HG03064 (cell line): ENCODE data around the gene FBXO42.
"Not testable (repeated sequence)": the region's sequence is repeated elsewhere in the genome, so short reads cannot be mapped to it uniquely, and the experiment has no call there.

Source experiments
- ATAC-seq: cut with Tn5 transposase; IDR thresholded peaks from one replicate; pipeline ENCODE4 v1.9.1; 2021; ENCODE audit warnings: low read depth; ENCODE audit not compliant: unreplicated experiment

FBXO42 gene

DNA sequence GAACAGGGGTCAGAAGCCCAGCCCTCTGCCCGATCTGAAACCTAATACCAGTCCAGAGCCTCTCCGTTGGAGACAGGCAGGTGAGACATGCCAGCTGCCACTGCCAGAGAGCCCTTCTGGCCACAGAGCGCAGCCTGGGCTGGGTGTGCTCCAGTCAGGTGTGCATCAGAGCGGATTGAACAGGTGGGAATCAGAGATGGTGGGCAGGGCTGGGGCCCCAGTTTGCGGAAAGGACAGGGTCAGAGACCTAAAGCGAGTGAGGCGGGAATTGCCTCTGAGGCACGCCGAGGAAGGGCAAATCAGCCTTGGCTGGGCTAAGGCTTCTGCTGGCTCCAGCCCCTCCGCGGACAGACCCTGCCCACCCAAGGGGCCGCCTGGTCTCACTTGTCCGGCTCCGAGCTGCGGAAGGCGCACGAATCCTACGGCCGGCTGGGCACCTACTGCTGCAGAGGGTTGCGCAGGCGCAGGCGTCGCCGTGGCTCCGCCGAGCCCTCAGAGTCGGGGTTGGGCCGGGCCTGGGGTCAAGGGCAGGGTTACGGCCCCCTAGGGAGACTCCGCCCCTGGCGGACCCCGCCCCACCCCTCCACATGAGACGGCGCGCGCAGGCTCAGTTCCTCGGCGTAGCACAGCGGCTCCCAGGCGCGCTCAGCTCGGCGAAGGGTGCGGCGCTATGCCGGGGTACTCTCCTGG is 125.6 kb downstream of the FBXO42 start:
- no peak for ATAC-seq

DNA sequence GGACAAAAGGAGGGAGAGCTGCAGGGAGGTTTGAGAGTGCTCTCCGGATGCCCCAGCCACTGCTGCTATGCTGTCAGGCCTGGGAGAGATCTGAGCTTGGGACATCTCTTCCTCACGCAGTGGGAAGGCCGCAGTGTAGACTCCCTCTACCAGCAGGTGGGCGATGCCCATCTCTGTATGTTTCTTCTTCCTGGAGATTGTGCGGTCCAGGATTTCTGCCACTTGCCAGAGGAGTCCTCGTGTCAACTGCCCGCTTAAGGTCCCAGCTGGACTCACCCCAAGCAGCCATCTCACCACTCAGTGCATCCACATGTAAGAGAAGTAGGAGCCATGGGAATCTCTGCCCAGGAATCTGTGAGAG is 126.2 kb downstream of the FBXO42 start:
- no peak for ATAC-seq

DNA sequence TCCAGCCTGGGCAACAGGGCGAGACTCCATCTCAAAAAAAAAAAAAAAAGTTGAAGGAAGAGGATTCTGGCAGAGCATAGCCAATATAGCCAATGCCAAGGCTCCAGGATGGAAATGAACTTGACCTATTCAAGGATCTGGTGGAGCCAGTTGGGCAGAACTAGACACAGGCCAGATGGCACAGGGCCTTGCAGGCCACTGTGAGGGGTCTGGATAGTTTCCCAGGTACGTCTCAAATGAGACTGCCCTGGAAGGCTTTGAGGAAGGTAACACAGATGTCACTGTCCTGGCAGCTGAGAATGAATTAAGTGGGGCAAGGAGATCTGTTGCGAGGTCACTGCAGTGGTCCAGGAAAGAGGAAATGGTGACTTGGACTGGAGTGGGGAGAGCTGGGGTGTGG is 127.8 kb downstream of the FBXO42 start:
- ATAC-seq, result no peak

- not testable (repeated sequence) for ATAC-seq
Measured at GRCh38 chr1:16222716-16223115, 129.6 kb downstream of the FBXO42 start.

DNA sequence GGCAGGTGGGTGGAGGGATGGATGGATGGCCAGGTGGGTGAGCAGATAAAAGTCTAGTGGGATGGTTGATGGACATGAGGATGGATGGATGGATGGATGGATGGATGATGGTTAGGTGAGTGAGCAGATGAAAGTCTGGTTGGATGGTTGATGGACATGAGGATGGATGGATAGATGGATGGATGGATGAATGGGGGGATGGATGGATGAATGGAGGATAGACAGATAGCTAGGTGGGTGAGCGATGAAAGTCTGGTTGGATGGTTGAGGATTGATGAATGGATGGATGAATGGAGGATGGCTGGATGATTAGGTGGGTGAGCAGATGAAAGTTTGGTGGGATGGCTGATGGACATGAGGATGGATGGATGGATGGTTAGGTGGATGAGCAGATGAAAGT is 130.8 kb downstream of the FBXO42 start:
- ATAC-seq, result no peak

DNA sequence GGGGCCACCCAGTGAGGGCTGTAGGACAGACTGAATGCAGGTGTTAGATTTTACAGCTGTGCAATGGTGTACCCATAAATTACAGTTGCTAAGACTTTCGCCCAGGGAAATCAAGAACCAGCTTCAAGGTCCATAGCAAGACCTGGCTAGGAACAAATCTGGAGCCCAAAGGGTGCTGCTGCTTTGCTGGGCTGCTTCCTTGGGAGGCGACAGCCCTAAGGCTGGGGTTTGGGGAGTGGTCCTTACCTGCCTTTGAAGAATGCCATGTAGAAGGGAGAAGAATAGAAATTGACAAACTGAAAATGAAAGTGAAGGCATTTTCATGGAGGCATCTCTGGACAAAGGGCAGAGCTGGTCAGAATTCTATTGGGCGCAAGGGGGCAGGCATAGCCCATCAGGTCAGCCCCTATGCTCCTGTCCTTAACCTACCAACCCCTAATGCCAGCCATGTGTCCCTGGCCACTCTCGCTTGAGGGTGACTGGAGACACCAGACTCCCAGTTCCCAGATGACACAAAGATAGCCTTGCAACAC is 132.2 kb downstream of the FBXO42 start:
- ATAC-seq, result no peak

GRCh38 chr1:16218674-16219071 is 133.6 kb downstream of the FBXO42 start:
- ATAC-seq, result no peak

GRCh38 chr1:16218014-16218673 is 134.1 kb downstream of the FBXO42 start:
- no peak for ATAC-seq

GRCh38 chr1:16217061-16217785 is 135.1 kb downstream of the FBXO42 start:
- ATAC-seq, result peak; percentile 93

GRCh38 chr1:16215882-16216753 is 136.2 kb downstream of the FBXO42 start:
- ATAC-seq, result no peak

DNA sequence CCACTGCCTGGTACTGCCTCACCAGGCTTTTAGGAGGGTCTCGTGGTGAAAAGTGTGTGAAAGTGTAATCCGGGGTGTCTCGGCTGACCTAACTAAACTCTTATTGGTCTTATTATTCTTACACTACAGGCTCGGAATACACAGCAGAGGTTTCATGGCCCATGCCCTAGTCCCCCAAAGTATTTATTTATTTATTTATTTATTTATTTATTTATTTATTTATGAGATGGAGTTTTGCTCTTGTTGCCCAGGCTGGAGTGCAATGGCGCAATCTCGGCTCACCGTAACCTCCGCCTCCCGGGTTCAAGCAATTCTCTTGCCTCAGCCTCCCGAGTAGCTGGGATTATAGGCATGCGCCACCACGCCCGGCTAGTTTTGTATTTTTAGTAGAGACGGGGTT is 137.0 kb downstream of the FBXO42 start:
- ATAC-seq, result not testable (repeated sequence)

GRCh38 chr1:16213544-16213943 is 138.7 kb downstream of the FBXO42 start:
- ATAC-seq, result not testable (repeated sequence)

DNA sequence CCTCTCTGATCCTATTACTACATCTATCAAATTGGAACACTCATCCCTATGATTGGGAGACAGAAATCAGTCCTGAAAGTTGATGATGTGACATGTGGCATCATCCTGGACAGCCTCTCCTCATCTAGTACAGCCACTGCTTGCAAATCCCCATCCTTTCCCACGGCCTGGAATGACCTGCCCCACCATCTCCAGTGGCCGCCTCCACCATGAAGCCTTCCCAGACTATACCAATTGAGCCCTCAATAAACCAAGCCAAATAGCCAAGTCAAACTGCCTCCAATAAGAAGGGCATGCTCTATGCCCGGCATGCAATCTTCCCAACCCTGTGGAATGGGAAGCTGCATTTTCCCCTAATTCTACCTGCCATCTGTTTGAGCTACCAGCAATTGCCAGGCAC is 139.3 kb downstream of the FBXO42 start:
- no peak for ATAC-seq

DNA sequence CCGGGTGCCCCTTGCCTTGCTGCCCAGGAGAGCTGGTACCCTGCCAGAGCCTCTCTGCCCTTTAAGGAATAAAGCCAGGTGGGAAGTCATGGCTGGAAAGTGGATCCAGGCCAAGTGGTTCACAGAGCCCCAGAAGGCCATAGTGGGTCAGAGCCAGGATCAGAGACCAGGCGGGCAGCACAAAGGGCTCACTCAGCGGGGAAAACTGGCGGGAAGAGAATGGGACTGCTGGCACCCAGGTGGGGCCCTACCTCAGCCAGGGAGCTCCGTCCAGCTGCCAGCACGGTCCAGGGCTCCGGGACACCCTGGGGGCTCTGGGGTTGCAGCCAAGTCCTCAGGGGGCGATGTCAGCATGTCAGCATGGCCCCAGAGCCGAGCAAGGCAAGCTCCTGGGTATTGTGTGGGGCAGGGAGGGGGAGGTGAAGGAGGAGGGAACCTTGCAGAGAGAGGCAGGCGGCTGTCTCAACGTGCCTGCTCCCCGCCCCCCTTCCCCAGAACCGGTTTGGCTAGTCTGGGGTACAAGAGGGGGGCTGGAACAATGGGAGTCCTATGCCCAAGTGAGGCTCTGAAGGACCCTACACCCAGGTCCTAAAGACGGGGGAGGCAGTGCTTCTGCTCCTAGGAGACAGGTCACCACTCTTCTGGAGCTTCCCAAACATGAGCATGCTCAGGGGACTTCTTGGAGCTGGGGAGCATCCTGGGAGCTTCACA is 139.9 kb downstream of the FBXO42 start, which contains the start of gene ARHGEF19:
TSS of gene ARHGEF19 (minus strand) at position 402 of the 711 bp plus-strand sequence. CDS start 3,598 bp downstream, outside the sequence.
- ATAC-seq, result no peak

DNA sequence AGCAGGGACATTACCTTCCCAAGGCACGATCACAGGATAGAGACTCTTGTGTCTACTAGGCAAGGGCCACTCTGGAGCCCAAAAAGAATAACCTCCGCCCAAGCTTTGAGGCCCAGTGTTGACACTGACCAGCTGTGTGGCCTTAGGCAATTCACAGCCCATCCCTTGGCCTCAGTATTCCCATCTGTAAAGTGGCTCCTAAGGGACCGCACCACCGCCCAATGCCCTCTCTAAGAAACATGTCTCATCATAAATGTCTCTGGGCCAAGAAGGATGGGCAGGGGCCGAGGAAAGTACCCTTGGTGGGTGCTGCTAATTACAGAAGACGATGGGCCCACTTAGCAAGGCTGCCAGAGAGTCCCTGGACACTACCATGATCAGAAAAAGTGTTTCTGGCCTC is 140.5 kb downstream of the FBXO42 start:
- no peak for ATAC-seq

DNA sequence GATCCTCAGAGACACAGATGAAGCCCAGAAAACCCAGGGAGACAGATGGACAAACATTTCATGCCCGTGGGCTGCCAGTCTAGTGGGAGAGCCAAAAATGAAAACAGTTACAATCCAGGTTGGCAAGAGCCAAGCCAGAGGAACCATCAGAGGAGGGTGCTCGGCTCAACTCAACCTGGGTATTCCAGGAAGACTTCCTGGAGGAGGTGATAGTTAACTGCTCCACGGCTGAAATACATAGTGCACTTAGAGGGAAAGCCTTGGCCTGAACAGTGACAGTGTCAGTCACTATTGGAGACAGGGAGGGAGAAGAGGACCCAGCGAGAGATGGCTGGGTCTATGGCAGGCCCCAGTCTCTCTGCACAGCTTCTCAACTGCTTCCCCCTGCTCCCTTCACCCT is 141.7 kb downstream of the FBXO42 start:
- ATAC-seq, result no peak

GRCh38 chr1:16209847-16210407 is 142.4 kb downstream of the FBXO42 start:
- no peak for ATAC-seq

DNA sequence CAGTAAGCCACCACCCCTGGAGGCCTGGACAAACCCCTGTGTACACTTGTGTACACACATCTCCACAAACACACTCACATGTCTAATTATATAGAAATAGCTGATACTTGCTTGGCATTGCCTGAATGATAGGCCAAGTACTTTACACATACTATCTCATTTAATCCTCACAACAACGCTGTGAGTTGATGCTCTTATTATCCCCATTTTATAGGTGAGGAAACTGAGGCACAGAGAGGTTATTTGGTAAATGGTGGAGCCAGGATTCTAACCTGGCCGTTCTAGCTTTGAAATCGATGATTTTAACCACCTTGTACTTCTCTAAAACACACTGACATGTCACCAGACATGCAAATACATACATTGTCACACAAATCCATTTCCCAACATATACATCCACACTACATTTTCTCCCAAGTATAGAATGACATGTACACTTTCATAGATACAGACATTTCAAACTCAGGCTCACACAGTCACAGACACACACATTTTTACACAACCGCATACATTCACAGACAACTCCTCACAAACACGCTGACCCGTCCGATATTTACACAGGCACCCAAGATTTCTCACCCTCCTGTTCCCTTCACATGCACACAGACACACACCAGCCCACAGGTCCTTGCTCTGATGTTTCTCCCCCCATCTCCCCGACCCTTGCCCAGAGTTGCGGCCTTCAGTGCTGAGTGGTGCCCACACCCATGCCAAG is 143.0 kb downstream of the FBXO42 start:
- ATAC-seq, result no peak
